HG02571 (cell line): ENCODE data around the gene TRIP4.

Source experiments
- ATAC-seq: cut with Tn5 transposase; IDR thresholded peaks from one replicate; pipeline ENCODE4 v1.9.1; 2021; ENCODE audit warnings: mild to moderate bottlenecking, moderate library complexity; ENCODE audit not compliant: unreplicated experiment

Gene TRIP4

DNA sequence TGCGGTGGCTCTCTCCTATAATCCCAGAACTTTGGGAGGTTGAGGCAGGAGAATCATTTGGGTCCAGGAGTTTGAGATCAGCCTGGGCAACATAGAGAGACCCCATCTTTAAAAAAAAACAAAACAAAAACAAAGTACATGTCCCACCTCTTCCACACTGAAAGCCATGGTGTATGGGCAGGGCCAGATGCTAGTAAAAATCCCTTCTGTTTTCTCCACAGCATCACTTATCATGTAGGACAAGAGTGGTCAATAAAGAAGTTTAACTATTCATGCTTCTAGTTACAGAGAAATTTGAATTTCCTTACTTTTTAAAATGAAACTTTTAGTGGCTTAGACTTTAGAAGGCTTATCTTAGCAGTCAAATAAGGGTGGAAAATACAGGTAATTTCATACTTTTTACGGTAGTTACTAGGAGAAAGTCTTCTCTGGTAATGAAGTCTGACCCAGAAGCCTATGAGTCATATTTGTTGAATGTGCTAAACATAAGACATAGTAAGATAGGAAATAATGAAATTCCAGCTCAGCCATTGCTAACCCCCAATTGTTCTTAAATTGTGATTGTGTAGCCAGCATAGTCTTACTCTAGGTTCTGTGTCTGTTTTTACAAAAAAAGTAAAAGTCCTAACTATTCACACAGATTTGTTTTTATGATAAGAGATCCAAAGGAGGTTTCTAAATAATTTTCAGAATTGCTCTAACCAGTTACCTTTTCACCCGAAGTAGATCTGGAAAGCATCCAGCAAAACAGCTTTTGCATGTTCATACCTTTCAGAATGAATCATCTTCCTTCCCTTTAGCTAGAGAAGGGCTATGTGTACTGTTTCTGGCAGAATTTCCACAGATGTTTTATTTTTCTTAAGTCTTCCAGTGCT lies 56.3 kb downstream of the TRIP4 start:
- peak; percentile 58 for ATAC-seq

GRCh38 chr15:64444836-64445235 lies 57.2 kb downstream of the TRIP4 start:
- ATAC-seq: no peak

GRCh38 chr15:64447536-64448315 lies 60.1 kb downstream of the TRIP4 start:
- ATAC-seq: no peak

DNA sequence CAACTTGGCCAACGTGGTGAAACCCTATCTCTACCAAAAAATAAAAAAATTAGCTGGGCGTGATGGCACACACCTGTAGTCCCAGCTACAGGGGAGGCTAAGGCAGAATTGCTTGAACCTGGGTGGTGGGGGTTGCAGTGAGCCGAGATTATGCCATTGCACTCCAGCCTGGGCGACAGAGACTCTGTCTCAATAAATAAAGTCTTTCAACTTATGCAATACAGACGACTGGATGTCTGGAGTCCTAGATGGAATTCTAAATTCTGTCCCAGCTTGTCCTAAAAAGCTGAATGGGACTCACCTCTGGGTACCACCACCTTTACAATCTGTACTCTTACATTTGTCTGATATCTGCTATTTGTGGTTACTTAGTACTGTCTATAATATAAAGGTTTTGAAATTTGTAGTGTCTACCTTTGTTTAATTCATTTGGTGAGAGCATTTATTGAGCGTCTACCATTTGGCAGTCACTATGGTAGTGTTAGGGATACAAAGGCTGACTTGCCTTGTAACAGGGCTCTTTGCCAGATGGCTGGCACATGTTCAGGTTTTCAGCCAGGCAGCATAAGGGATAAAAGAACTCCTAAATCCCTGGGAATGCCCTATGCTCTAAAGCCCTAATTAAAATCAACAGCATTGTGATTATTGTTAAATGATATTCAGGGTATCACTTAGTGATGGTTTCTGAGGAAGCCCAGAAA lies 65.5 kb downstream of the TRIP4 start:
- no peak for ATAC-seq

DNA sequence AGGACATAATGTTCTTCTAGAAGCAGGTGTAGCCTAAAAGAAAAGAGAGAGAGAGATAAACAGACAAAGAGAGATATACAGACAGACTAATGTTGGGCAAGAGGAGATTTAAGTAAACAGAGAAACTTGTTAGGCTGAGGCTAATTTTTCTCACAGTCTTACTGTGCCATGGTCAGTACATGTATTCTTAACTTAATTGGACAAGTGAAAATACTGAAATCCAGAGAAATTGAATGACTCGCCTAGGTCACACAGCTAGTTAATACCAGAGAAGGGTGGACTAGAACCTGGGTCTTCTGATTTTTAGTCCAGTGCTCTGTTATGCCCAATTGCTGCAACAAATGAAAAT lies 66.0 kb downstream of the TRIP4 start:
- ATAC-seq: no peak

GRCh38 chr15:64454282-64454681 lies 66.6 kb downstream of the TRIP4 start:
- no peak for ATAC-seq

DNA sequence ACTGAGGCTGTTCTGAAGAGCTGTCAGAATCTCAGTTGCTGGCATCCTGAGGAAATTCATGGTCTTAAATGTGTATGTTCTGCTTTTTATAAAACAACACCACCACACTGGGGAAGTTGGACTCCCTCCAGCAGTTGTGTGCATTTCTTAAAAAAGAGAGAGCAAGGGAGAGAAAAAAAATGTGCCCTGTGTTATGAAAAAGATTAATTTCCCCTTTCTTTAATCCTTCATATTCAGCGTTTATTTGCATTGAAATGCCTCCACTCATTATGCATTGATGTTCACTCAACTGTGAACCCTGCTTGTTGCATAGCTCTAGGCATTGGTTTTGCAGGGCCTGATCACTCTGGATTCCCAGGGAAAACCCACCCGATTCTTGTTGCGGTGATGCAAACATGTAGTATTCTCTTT lies 68.3 kb downstream of the TRIP4 start:
- ATAC-seq: no peak

DNA sequence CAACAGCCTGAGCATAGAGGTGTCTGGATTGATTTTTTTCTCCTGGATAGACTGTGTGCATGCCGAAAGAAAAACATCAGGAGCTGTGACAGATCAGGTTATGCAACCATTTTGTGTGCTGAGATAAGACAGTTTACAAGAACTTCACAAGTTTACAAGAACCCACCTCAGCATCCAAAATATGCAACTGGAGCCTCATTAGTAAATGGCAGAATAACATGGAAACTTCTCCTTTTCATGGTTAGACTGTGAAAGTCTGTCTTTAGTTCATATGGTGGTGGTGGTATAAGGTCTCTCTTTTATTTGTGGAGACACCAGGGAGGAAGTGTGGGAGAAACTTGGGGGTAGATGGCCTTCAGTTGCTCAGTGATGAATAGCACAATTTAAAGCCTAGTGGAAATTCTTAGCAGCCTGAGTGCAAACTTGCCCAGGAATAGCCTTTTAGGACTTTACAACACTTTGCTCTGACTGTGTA lies 69.0 kb downstream of the TRIP4 start:
- no peak for ATAC-seq

DNA sequence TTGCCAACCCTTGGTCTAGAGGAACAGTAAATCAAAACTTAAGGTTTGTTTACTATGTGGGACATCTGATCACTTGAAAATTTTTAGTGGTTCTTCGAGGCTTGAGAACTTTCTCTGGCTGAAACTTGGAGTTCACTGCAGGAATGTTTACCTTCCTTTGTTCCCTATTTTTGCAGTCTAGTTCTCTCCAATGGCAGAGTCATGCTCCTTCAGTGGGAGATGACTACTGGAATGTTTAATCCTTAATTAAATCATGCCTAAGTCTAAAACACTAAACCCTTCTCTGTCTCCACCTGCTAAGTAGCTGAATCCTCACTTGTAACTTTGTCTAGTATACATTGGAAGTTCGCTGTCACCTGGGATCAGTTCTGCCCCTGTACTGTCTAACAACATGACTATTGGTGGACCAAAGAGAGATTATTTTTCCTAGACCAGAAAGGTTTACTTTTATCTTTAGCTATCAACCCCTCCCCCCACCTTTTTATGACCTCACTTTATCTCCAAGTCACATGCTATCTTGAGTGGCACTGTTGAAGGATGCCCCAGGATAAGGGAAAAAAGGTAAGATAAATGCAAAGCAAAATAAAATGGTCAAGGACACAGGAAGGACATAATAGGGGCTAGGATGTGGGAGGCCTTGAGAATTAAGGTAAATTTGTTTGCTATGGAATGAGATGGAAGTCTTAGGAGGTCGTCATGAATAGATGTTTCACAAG lies 71.6 kb downstream of the TRIP4 start:
- no peak for ATAC-seq

DNA sequence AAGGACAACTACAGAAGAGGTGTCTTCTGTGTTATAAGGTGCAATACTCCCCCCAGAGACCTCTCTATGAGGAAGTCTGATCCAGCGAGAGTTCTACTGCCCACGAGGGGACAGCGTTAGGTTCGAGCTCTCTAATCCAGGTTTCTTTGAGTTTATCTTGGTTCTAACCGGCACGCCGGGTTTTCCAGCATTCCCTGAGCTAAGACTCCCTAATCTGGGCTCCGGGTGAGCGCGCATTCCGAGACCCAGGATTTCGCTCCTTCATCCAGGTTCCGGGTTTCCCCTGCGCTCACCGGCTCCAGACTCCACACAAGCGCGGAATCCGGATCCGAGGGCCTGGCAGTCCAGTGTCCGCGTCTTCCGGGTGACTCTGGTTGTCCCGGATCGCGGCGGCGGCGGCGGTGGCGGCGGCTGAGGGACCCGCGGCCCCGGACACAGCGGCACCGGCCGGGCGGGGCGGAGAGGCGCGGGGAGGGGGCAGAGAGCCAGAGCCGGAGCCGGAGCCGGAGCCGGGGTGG lies 72.6 kb downstream of the TRIP4 start, which contains the start of gene ZNF609:
ZNF609 (plus strand) TSS at position 373 of the 518 bp plus-strand sequence. CDS start 38,842 bp downstream, outside the sequence.
- ATAC-seq: peak; percentile 58

DNA sequence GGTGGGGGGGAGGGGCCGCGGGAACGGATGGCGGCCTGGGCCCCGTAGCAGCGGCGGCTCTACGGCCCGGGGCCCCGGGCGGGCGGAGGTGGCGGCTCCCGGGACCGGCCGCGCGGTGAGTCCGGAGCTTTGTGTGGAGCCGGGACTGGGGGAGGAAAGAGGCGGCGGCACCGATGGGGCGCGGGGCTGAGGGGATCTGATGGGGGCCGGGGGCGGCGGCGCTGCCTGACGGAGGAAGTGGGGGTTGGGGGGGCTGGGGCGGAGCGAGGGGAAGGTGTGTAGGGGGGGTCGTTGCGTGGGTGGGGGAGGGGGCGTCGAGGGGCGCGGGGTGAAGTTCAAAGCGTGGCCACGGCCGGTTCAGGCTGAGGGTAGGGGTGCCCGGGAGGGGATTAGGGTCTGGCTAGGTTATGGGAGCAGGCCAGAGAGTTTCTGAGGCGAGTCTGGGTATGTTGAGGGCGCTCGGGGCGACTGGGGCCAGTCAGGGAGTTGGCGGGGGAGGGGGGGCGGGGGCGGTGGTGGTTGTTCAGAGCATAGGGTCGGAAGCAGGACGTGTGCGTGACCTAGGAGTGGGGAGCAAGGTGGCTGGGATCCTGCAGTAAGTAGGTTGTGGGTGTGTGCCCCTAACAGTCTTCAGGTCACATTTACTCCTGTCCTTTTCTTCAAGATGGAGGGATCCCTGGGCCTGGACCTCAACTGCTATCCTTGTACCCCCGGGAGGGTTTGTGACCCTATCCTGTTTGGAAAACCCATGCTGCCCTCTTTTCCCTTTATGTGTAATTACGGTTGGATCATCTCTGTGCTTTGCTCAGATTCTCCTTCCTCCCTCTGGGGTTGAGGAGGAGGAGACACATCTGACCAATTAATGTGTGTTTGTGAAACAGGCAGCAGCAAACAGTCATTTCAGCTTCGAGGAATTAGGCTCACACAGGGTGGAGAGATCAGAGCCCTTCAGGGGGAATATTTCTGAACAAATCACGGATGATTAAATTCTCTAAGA lies 73.4 kb downstream of the TRIP4 start:
- ATAC-seq: no peak

DNA sequence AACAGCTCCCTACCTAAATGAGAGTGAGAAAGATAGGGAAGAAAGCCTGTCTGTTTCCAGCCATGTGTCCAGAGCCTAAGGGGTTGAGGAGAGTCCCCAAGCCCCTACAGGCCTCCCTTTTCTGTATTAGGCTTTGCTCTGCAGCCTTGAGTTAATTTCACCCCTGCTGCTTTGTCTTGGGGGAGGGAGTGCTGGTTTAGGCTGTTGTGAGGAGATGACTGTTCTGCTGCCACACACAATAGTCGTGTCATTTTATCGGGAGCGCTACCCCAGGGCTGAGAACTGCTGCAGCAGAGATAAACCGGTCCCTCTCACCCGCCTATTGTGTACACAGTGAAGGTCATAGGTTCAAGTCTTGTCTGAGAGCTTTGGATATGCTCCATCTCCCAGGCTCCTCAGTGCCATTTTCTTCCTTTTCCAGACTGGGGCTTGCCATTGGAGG lies 74.1 kb downstream of the TRIP4 start:
- no peak for ATAC-seq

DNA sequence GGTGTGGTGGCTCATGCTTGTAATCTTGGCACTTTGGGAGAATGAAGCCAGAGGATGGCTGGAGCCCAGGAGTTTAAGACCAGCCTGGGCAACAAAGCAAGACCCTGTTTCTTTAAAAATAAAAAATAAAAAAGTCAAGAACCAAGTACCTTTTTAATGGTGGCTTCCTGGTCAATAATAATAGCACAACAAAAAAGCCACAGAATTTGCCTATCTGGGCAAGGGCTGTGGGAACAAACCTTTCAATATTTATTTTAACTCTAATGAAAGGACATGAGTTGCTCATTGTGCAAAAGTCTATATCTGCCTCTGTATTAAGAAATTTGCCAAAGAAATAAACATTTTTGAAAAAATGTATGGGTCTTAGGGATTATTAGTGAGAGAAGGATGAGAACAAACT lies 74.9 kb downstream of the TRIP4 start:
- no peak for ATAC-seq

DNA sequence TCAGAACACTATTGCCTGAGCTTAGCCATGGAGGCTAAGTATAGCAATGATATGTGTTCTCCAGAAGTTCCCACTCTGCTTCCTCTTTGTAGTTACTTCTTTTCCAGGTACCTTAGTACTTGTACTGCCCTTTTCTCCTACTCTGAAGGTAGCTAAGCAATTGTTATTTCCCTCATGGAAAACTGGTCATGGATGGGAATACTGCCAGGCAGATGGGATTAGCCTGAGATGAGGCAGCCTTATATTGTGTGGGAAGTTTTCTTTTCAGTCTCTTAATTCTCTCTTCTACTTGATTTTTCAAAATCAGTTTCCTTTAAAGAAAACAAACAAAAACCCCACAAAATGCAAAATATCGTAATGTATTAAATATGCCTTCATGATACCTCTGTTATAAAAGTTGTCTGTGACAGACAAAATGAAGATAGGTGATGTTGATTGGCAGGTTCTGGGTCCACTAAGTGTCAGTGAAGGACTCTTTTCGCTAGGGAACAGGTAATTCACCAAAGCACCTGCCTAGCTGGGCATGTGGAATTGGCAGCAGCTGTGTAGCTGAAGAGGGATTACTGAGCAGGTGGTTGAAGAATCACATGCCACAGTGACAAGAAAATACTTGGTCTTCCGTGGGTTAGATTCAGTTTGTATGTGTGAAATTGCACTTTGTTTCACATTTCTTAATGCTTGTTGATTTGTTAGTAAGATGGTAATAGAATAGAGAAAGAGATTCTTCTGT lies 76.8 kb downstream of the TRIP4 start:
- no peak for ATAC-seq

DNA sequence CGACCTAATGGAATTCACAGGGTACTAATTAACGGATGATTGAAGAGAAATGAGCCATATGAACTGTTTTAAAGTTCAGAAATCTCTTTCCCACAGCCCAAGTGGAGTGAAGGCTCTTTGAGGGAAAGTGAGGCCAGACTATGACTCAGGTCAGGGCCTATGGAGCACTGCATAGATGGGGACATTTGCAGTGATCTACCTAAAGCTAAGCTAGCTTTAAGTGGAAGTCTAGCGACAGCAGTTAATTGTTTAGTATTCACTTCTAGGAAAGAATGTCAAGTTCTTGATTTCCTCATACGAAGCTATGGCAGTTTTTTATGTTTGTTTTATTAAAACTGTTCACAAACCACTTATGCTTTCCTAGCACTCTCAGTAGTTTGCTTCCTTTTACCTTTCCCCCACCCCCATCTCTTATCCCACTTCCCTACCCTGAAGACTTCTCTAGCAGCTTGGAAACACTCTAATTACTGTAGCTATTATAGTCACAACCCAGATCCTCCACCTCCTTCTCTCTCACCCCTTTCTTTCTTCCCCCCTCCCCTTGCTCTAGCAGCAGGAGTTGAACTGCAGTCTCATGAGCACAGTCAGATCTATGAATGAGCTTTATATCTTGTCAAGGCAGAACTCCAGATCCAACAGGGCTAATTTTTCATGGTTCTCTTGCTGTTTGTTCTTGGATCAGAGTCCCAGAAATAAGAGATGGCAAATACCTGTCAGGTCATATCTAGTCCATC lies 78.9 kb downstream of the TRIP4 start:
- ATAC-seq: no peak

DNA sequence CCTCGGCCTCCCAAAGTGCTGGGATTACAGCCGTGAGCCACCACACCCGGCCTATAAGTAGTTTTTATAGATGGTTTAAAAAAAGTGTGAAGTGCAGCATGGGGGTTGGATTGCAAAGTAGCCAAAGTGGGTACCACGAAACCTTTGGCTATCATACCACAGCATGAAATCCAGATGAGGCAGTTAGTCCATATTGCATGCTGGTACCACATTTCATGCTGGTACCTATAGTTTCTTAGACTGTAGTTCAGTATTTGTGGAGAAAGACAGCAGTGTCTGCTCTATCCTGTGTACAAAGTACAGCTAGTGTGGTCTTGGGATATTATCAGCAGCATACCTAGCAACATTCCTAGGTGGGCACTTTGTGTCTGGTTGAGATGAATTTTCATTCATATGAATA lies 84.5 kb downstream of the TRIP4 start:
- no peak for ATAC-seq

DNA sequence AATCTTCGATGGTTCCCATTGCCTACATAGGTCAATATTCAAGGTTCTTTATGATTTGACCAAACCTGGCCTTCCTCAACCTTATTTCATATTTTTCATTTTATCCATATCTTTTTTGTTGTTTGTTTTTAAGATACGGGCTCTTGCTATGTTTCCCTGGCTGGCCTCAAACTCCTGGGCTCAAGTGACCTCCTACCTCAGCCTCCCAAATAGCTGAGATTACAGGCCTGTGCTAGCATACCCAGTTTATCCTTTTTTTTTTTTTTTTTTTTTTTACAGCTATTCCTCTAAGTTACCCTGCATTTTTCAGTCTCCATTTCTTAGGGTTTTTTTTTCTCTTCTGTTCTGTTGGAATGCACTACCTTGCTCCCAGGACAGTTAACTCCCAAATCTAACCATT lies 87.2 kb downstream of the TRIP4 start:
- ATAC-seq: no peak

GRCh38 chr15:64476550-64476949 lies 88.9 kb downstream of the TRIP4 start:
- no peak for ATAC-seq
